Activated naive CD4-positive, alpha-beta T cell treated with anti-CD3 and anti-CD28 coated beads for 36 hours (primary cell): Measurements from ENCODE around the gene SUMO2. TPM values are rescaled to one million over a fixed set of nuclear protein-coding genes. Genes with fewer than 3 reads are reported as not detected.

Experiments used
- CTCF ChIA-PET: fragments of 350-600 bp; sonication (Branson Sonifier 250); formaldehyde crosslinking; loops from one replicate; lab custom pipeline; 2021; ENCODE audit warnings: antibody characterized with exemption; lab: Charles Lee
- DNase-seq: peaks from one replicate; pipeline ENCODE4 v3.0.0-alpha.2; 2020
- H3K27ac Mint-ChIP-seq: one replicate; pipeline ENCODE4 v1.8.0; 2021; ENCODE audit warnings: mild to moderate bottlenecking, mixed read lengths
- H3K27me3 Mint-ChIP-seq: one replicate; pipeline ENCODE4 v1.8.0; 2021; ENCODE audit warnings: low read depth, mixed read lengths
- H3K36me3 Mint-ChIP-seq: one replicate; pipeline ENCODE4 v1.8.0; 2021; ENCODE audit warnings: low read depth, mixed read lengths
- H3K4me1 Mint-ChIP-seq: one replicate; pipeline ENCODE4 v1.8.0; 2021; ENCODE audit warnings: low read depth, mixed read lengths
- H3K4me3 Mint-ChIP-seq: one replicate; pipeline ENCODE4 v1.8.0; 2021; ENCODE audit warnings: mild to moderate bottlenecking, moderate library complexity, mixed read lengths
- H3K9me3 Mint-ChIP-seq: one replicate; pipeline ENCODE4 v1.8.0; 2021; ENCODE audit warnings: mixed read lengths
- intact Hi-C: fragments of 100-400 bp; cut with micrococcal nuclease; formaldehyde crosslinking; loops from one replicate; pipeline ENCODE4 v1.15.1; 2023
- total RNA-seq, 2 experiments: library from RNA; stranded (reverse); gene quantifications; one replicate each; pipeline ENCODE4 v1.2.3, GENCODE V29; 2021

The SUMO2 gene
- 100 to 1,000 TPM; 633 to 688 TPM for total RNA-seq

- Mint-ChIP-seq H3K4me1 (peaks cover 40% of the 10 kb centered on the region), H3K27me3 (no peaks in the 10 kb centered on the region), H3K4me3 (peak within 1 kb of the TSS; percentile 92), H3K9me3 (no peaks in the 10 kb centered on the region), H3K27ac (peak within 1 kb of the TSS; percentile 97), H3K36me3 (peaks cover 27% of the 10 kb centered on the region)
- CTCF ChIA-PET: interaction anchor here (1.3 to 1.6 kb wide), 3 partner anchors 11 to 69 kb away, joined by 3 to 12 read pairs (median 10); no protein-coding TSS in a partner anchor
- DNase-seq: peak; percentile 97
- intact Hi-C loops: loop anchor here (1.0 to 10.0 kb wide), 10 partner anchors 18 to 602 kb away; partner anchors contain the start of genes ATP5PD, GGA3, JPT1 and KCTD2
These were observed at the start of gene SUMO2 for GRCh38 chr17:75182569-75183436. Gene SUMO2 (minus strand): TSS chr17:75182959. CDS start chr17:75182834, 125 bp downstream.

- CTCF ChIA-PET: interaction anchor here (1.0 kb wide), 1 partner anchor 9 kb away, joined by 7 read pairs; no protein-coding TSS in a partner anchor
- Mint-ChIP-seq H3K4me3 (no peak overlapping the region), H3K27ac (peak overlapping the region; percentile 50), H3K27me3 (no peaks in the 10 kb centered on the region), H3K9me3 (no peaks in the 10 kb centered on the region), H3K4me1 (no peaks in the 10 kb centered on the region), H3K36me3 (peaks cover 36% of the 10 kb centered on the region)
- no peak for DNase-seq
- intact Hi-C loops: no loop called here
These were observed 49.1 kb upstream of the SUMO2 start for GRCh38 chr17:75231741-75232464.

- Mint-ChIP-seq H3K27ac (no peak overlapping the region), H3K36me3 (peaks cover 39% of the 10 kb centered on the region), H3K9me3 (no peaks in the 10 kb centered on the region), H3K4me1 (no peaks in the 10 kb centered on the region), H3K27me3 (no peaks in the 10 kb centered on the region), H3K4me3 (no peak overlapping the region)
- intact Hi-C loops: no loop called here
- no peak for DNase-seq
- CTCF ChIA-PET: interaction anchor here (1.3 to 4.2 kb wide), 2 partner anchors 9 to 117 kb away, joined by 3 to 36 read pairs; no protein-coding TSS in a partner anchor
These were observed 48.3 kb upstream of the SUMO2 start for GRCh38 chr17:75231071-75231470.

- H3K36me3 Mint-ChIP-seq: peaks cover 37% of the 10 kb centered on the region
These were observed 46.1 kb upstream of the SUMO2 start for GRCh38 chr17:75228847-75229246.

GRCh38 chr17:75228305-75228704 is 45.5 kb upstream of the SUMO2 start:
- CTCF ChIA-PET: interaction anchor here (0.8 to 4.2 kb wide), 3 partner anchors 12 to 23 kb away, joined by 4 to 36 read pairs (median 5); partner anchors contain the start of gene NUP85
- Mint-ChIP-seq H3K27ac (no peak overlapping the region), H3K4me1 (peaks cover 8% of the 10 kb centered on the region), H3K27me3 (no peaks in the 10 kb centered on the region), H3K36me3 (peaks cover 37% of the 10 kb centered on the region), H3K4me3 (no peak overlapping the region), H3K9me3 (no peaks in the 10 kb centered on the region)
- no peak for DNase-seq
- intact Hi-C loops: no loop called here

More at GRCh38 chr17:75228847-75229246, 46.1 kb upstream of the SUMO2 start:
- Mint-ChIP-seq H3K9me3 (no peaks in the 10 kb centered on the region), H3K27ac (no peak overlapping the region), H3K4me3 (no peak overlapping the region), H3K4me1 (peaks cover 8% of the 10 kb centered on the region), H3K27me3 (no peaks in the 10 kb centered on the region)
- CTCF ChIA-PET: interaction anchor here (0.6 to 4.2 kb wide), 6 partner anchors 11 to 405 kb away, joined by 3 to 36 read pairs (median 4); partner anchors contain the start of genes NUP85 and SMIM5
- no peak for DNase-seq
- intact Hi-C loops: no loop called here

GRCh38 chr17:75227729-75228128 is 45.0 kb upstream of the SUMO2 start:
- intact Hi-C loops: no loop called here
- CTCF ChIA-PET: interaction anchor here (4.2 kb wide), 1 partner anchor 12 kb away, joined by 36 read pairs; no protein-coding TSS in a partner anchor

GRCh38 chr17:75225016-75225415 is 42.3 kb upstream of the SUMO2 start:
- CTCF ChIA-PET: interaction anchor here (0.9 kb wide), 1 partner anchor 190 kb away, joined by 3 read pairs; no protein-coding TSS in a partner anchor
- intact Hi-C loops: no loop called here
- Mint-ChIP-seq H3K4me1 (peaks cover 8% of the 10 kb centered on the region), H3K27ac (no peak overlapping the region), H3K4me3 (no peak overlapping the region), H3K36me3 (peaks cover 31% of the 10 kb centered on the region), H3K27me3 (no peaks in the 10 kb centered on the region), H3K9me3 (no peaks in the 10 kb centered on the region)
- DNase-seq: no peak

More at GRCh38 chr17:75227729-75228128, 45.0 kb upstream of the SUMO2 start:
- DNase-seq: no peak
- Mint-ChIP-seq H3K9me3 (no peaks in the 10 kb centered on the region), H3K27ac (no peak overlapping the region), H3K27me3 (no peaks in the 10 kb centered on the region), H3K4me1 (peaks cover 8% of the 10 kb centered on the region), H3K4me3 (no peak overlapping the region), H3K36me3 (peaks cover 35% of the 10 kb centered on the region)

- H3K27ac Mint-ChIP-seq: no peak overlapping the region
- H3K9me3 Mint-ChIP-seq: no peaks in the 10 kb centered on the region
- no peaks in the 10 kb centered on the region for H3K4me1 Mint-ChIP-seq
- peaks cover 40% of the 10 kb centered on the region for H3K36me3 Mint-ChIP-seq
- intact Hi-C loops: no loop called here
- no peaks in the 10 kb centered on the region for H3K27me3 Mint-ChIP-seq
- no peak for DNase-seq
- H3K4me3 Mint-ChIP-seq: no peak overlapping the region
- CTCF ChIA-PET: interaction anchor here (1.1 to 1.7 kb wide), 2 partner anchors 18 kb away, joined by 3 to 8 read pairs; no protein-coding TSS in a partner anchor
These were observed 37.1 kb upstream of the SUMO2 start for GRCh38 chr17:75219815-75220214.

- intact Hi-C loops: no loop called here
- Mint-ChIP-seq H3K4me1 (no peaks in the 10 kb centered on the region), H3K27ac (no peak overlapping the region), H3K27me3 (no peaks in the 10 kb centered on the region), H3K9me3 (no peaks in the 10 kb centered on the region), H3K36me3 (peaks cover 39% of the 10 kb centered on the region), H3K4me3 (no peak overlapping the region)
- CTCF ChIA-PET: interaction anchor here (1.0 kb wide), 1 partner anchor 104 kb away, joined by 4 read pairs; no protein-coding TSS in a partner anchor
- no peak for DNase-seq
These were observed 35.4 kb upstream of the SUMO2 start for GRCh38 chr17:75218131-75218530.

GRCh38 chr17:75209061-75209460 is 26.3 kb upstream of the SUMO2 start:
- Mint-ChIP-seq H3K9me3 (no peaks in the 10 kb centered on the region), H3K4me3 (no peak overlapping the region), H3K27me3 (no peaks in the 10 kb centered on the region), H3K36me3 (peaks cover 27% of the 10 kb centered on the region), H3K27ac (no peak overlapping the region), H3K4me1 (peaks cover 18% of the 10 kb centered on the region)
- intact Hi-C loops: loop anchor here (10.0 kb wide), 2 partner anchors 196 to 464 kb away; partner anchors contain the start of genes GRB2 and NHERF1
- CTCF ChIA-PET: interaction anchor here (0.6 to 1.3 kb wide), 5 partner anchors 29 to 247 kb away, joined by 3 to 7 read pairs (median 3); no protein-coding TSS in a partner anchor
- DNase-seq: no peak

- no peaks in the 10 kb centered on the region for H3K27me3 Mint-ChIP-seq
- H3K4me3 Mint-ChIP-seq: peak overlapping the region; percentile 29
- H3K36me3 Mint-ChIP-seq: peaks cover 27% of the 10 kb centered on the region
- DNase-seq: no peak
- CTCF ChIA-PET: interaction anchor here (1.3 kb wide), 1 partner anchor 94 kb away, joined by 7 read pairs; no protein-coding TSS in a partner anchor
- H3K27ac Mint-ChIP-seq: no peak overlapping the region
- H3K4me1 Mint-ChIP-seq: peaks cover 19% of the 10 kb centered on the region
- intact Hi-C loops: loop anchor here (10.0 kb wide), 2 partner anchors 197 to 463 kb away; partner anchors contain the start of genes GRB2 and NHERF1
- no peaks in the 10 kb centered on the region for H3K9me3 Mint-ChIP-seq
These were observed 25.4 kb upstream of the SUMO2 start for GRCh38 chr17:75208161-75208560.
